ENCODE results near the gene CMSS1.

The CMSS1 gene

GRCh38 chr3:100075851-100076730, 258.4 kb downstream of the CMSS1 start:
- Histone ChIP-seq H3K4me3 (replicated peaks; ENCODE audit: insufficient read depth, low read length) (no peak overlapping the region), H3K27ac (replicated peaks) (peak overlapping the region; percentile 93), H3K27me3 (ENCODE audit: insufficient read depth, poor library complexity, severe bottlenecking) (no peaks in the 10 kb centered on the region)
- TF ChIP-seq GABPA (IDR thresholded peaks at IDR 0.05; ENCODE audit: low read depth) (no peak), SPI1 (IDR thresholded peaks at IDR 0.05; ENCODE audit: borderline replicate concordance, low read depth) (no peak), CTCF (IDR thresholded peaks at IDR 0.05; ENCODE audit: insufficient read depth, low read length) (no peak)
- DNase-seq (ENCODE audit: low read depth in 1 of 2, low spot score in 1 of 2) = no peak

DNA sequence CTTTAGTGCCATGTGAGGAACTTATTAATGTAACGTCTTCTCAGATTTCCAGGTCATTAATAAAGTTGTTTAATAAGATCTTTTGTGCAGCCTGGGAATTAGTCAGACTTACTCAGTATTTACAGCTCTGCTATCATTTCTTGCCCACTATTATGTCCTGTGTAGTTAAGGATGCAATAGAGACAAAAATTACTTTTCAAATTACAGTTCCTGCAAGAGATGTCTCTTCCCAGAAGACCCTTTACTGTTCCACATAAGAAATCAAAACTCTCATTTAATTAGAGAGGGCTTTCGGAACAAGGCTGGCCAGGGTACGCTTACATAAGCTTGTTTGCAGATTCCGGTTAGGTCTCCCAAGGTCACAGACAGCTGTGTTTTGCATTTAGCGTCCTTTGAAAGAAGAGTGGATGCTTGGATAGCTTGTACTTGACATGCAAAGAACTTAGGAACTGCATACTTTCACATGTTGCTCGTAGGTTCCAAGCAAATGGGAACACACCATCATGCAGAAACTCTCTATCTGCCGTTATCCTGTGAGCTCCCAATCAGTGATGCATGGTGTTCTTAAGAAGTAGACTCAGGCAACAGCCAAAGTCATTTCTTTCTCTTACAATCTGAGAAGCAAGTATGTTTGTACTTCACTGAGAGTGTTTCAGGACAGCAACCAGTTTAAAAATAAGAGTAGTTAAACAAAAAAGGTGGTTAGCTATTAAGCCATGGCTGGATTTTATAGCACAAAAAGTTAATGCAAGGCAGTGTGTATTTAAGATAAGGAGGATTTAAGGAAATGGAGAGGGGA, 259.3 kb downstream of the CMSS1 start:
- peak overlapping the region; percentile 93 for H3K27ac ChIP-seq (replicated peaks)
- TF ChIP-seq POLR2AphosphoS5 (IDR thresholded peaks at IDR 0.05; ENCODE audit: low read depth) = no peak
- no peak for DNase-seq (ENCODE audit: low read depth in 1 of 2, low spot score in 1 of 2)
- no peak overlapping the region for H3K4me3 ChIP-seq (replicated peaks; ENCODE audit: insufficient read depth, low read length)
- no peaks in the 10 kb centered on the region for H3K27me3 ChIP-seq (ENCODE audit: insufficient read depth, poor library complexity, severe bottlenecking)

DNA sequence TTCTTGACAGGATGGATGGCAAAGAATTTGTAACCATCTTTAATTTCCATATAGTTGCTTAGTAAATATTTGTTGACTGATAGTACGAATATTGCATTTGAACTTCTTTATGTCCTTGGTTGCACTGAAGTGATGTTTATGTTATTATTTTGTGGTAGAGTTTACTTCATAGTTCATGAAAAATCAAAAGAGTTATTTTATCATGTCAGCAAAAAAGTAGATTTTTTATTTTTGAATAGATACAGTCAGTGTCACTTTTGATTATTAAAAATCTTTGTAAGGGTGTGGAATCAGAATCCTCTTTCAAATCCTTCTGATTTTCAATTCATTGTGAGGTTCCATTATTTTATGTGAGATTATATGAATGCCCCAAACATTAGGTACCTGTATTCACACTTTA, 261.7 kb downstream of the CMSS1 start:
- no peak overlapping the region for H3K27ac ChIP-seq (replicated peaks)
- no peak for DNase-seq (ENCODE audit: low read depth in 1 of 2, low spot score in 1 of 2)
- no peak for TF ChIP-seq GABPA (IDR thresholded peaks at IDR 0.05; ENCODE audit: low read depth)
- TF ChIP-seq SPI1 (IDR thresholded peaks at IDR 0.05; ENCODE audit: borderline replicate concordance, low read depth) = no peak
- TF ChIP-seq, protein P1, sequence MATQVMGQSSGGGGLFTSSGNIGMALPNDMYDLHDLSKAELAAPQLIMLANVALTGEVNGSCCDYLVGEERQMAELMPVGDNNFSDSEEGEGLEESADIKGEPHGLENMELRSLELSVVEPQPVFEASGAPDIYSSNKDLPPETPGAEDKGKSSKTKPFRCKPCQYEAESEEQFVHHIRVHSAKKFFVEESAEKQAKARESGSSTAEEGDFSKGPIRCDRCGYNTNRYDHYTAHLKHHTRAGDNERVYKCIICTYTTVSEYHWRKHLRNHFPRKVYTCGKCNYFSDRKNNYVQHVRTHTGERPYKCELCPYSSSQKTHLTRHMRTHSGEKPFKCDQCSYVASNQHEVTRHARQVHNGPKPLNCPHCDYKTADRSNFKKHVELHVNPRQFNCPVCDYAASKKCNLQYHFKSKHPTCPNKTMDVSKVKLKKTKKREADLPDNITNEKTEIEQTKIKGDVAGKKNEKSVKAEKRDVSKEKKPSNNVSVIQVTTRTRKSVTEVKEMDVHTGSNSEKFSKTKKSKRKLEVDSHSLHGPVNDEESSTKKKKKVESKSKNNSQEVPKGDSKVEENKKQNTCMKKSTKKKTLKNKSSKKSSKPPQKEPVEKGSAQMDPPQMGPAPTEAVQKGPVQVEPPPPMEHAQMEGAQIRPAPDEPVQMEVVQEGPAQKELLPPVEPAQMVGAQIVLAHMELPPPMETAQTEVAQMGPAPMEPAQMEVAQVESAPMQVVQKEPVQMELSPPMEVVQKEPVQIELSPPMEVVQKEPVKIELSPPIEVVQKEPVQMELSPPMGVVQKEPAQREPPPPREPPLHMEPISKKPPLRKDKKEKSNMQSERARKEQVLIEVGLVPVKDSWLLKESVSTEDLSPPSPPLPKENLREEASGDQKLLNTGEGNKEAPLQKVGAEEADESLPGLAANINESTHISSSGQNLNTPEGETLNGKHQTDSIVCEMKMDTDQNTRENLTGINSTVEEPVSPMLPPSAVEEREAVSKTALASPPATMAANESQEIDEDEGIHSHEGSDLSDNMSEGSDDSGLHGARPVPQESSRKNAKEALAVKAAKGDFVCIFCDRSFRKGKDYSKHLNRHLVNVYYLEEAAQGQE (IDR thresholded peaks at IDR 0.05; ENCODE audit: insufficient replicate concordance, low read depth) = no peak
- no peak for TF ChIP-seq CTCF (IDR thresholded peaks at IDR 0.05; ENCODE audit: insufficient read depth, low read length)
- TF ChIP-seq POLR2AphosphoS5 (IDR thresholded peaks at IDR 0.05; ENCODE audit: low read depth) = no peak

GRCh38 chr3:100080573-100080972, 262.9 kb downstream of the CMSS1 start:
- no peak for TF ChIP-seq CTCF (IDR thresholded peaks at IDR 0.05; ENCODE audit: insufficient read depth, low read length)
- no peak for TF ChIP-seq POLR2AphosphoS5 (IDR thresholded peaks at IDR 0.05; ENCODE audit: low read depth)
- no peak for TF ChIP-seq GABPA (IDR thresholded peaks at IDR 0.05; ENCODE audit: low read depth)
- no peak for TF ChIP-seq SPI1 (IDR thresholded peaks at IDR 0.05; ENCODE audit: borderline replicate concordance, low read depth)
- TF ChIP-seq, protein P1 (IDR thresholded peaks at IDR 0.05; ENCODE audit: insufficient replicate concordance, low read depth) = no peak
- Histone ChIP-seq H3K27ac (replicated peaks) (no peak overlapping the region), H3K27me3 (ENCODE audit: insufficient read depth, poor library complexity, severe bottlenecking) (no peaks in the 10 kb centered on the region), H3K4me3 (replicated peaks; ENCODE audit: insufficient read depth, low read length) (no peak overlapping the region)
- DNase-seq (ENCODE audit: low read depth in 1 of 2, low spot score in 1 of 2) = no peak

More for the DNA sequence above, 261.7 kb downstream of the CMSS1 start:
- H3K4me3 ChIP-seq (replicated peaks; ENCODE audit: insufficient read depth, low read length) = no peak overlapping the region
- H3K27me3 ChIP-seq (ENCODE audit: insufficient read depth, poor library complexity, severe bottlenecking) = no peaks in the 10 kb centered on the region
